ENCODE data around the gene NFIB.

The NFIB gene

DNA sequence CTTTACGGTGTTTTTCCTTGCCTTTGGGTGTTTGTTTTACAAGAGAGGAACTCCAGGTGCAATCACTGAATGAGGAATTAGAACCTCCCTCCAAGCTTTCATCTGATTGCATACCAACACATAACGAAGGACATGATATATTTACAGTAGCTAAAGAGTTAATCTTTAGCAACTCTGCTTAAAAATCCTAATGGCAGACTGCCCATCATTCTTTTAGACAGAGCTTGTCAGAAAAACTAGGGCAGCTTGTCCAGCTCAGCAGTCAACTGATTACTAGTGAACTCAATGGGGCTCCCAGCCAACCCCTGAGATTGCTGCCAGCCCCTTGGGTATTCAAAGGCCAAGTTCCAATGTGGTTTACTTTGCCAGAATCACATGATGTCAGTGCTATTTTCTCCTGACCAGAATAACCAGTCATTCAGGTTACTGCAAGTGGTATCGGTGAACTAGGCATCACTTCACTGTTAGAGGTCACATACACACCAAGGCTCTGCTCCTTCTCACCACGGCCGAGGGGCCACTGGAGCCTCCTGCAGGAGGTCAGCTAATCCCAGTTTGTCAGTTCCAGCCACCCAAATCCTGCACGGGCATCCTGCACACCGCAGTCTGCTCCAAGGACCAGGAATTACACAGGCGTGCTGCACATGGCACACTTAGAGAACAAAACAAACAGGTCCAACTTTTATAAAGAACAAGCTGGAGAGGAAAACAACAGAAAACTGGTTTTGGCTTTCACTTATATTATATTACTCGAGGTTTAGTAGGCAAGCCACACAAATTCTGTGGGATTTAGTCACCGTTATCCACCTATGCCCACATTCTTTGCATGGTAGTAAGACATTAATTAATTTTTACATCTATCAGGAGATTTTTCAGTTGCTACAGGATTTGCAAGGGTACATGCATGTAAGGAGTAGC is 62.5 kb downstream of the NFIB start:
- Histone ChIP-seq H3K4me3 (ENCODE audit: low read depth, low read length) (no peak overlapping the region), H3K36me3 (no peaks in the 10 kb centered on the region), H3K27ac (no peak overlapping the region), H3K9me3 (ENCODE audit: severe bottlenecking) (no peaks in the 10 kb centered on the region), H3K27me3 (ENCODE audit: insufficient read depth, low read depth, severe bottlenecking) (no peaks in the 10 kb centered on the region)
- TF ChIP-seq, protein P1, sequence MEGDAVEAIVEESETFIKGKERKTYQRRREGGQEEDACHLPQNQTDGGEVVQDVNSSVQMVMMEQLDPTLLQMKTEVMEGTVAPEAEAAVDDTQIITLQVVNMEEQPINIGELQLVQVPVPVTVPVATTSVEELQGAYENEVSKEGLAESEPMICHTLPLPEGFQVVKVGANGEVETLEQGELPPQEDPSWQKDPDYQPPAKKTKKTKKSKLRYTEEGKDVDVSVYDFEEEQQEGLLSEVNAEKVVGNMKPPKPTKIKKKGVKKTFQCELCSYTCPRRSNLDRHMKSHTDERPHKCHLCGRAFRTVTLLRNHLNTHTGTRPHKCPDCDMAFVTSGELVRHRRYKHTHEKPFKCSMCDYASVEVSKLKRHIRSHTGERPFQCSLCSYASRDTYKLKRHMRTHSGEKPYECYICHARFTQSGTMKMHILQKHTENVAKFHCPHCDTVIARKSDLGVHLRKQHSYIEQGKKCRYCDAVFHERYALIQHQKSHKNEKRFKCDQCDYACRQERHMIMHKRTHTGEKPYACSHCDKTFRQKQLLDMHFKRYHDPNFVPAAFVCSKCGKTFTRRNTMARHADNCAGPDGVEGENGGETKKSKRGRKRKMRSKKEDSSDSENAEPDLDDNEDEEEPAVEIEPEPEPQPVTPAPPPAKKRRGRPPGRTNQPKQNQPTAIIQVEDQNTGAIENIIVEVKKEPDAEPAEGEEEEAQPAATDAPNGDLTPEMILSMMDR (IDR thresholded peaks at IDR 0.05; ENCODE audit: low read depth, low read length): no peak
- DNase-seq: no peak

GRCh38 chr9:14250794-14251153 is 63.2 kb downstream of the NFIB start:
- H3K27me3 ChIP-seq (ENCODE audit: insufficient read depth, low read depth, severe bottlenecking): no peaks in the 10 kb centered on the region
- no peak overlapping the region for H3K27ac ChIP-seq
- no peak overlapping the region for H3K4me3 ChIP-seq (ENCODE audit: low read depth, low read length)
- H3K9me3 ChIP-seq (ENCODE audit: severe bottlenecking): no peaks in the 10 kb centered on the region
- no peaks in the 10 kb centered on the region for H3K36me3 ChIP-seq
- DNase-seq: no peak
- TF ChIP-seq, protein P1 (IDR thresholded peaks at IDR 0.05; ENCODE audit: low read depth, low read length): no peak

DNA sequence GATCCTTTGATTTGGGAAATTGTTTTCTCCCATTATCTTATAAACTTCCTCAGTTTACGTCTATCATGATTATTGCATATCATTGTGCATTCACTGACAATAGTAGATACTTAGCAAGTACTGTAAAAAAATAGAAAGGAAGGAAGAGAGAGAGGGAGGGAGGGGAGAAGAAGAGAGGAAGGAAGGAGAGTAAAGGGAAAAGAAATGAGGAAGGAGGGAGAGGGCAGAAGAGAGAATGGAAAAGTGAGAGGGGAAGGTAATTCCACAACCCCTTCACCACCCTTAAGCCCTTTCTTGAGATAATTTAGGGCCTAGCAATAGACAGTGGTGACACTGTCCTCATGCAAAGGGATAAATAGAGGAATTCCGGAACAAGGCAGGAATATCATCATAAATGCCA is 64.4 kb downstream of the NFIB start:
- H3K4me3 ChIP-seq (ENCODE audit: low read depth, low read length): no peak overlapping the region
- TF ChIP-seq, protein P1 (IDR thresholded peaks at IDR 0.05; ENCODE audit: low read depth, low read length): no peak
- DNase-seq: no peak
- H3K36me3 ChIP-seq: no peaks in the 10 kb centered on the region
- no peaks in the 10 kb centered on the region for H3K27me3 ChIP-seq (ENCODE audit: insufficient read depth, low read depth, severe bottlenecking)
- no peaks in the 10 kb centered on the region for H3K9me3 ChIP-seq (ENCODE audit: severe bottlenecking)
- no peak overlapping the region for H3K27ac ChIP-seq

DNA sequence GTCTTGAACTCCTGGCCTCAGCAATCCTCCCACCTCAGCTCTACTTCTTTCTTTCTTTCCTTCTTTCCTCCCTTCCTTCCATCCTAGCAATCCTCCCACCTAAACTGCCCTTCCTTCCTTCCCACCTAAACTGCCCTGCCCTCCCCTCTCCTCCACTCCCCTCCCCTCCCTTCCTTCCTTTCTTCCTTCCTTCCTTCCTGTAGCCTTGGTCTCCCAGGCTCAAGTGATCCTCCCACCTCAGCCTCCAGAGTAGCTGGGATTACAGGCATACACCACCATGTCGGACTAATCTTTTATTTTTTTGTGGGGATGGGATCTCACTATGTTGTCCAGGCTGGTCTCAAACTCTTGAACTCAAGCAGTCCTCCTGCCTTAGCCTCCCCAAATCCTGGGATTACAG is 65.8 kb downstream of the NFIB start:
- TF ChIP-seq, protein P1 (IDR thresholded peaks at IDR 0.05; ENCODE audit: low read depth, low read length): no peak
- Histone ChIP-seq H3K4me3 (ENCODE audit: low read depth, low read length) (no peak overlapping the region), H3K27me3 (ENCODE audit: insufficient read depth, low read depth, severe bottlenecking) (no peaks in the 10 kb centered on the region), H3K27ac (no peak overlapping the region), H3K36me3 (no peaks in the 10 kb centered on the region), H3K9me3 (ENCODE audit: severe bottlenecking) (no peaks in the 10 kb centered on the region)
- no peak for DNase-seq

GRCh38 chr9:14247577-14247976 is 66.4 kb downstream of the NFIB start:
- Histone ChIP-seq H3K27ac (no peak overlapping the region), H3K4me3 (ENCODE audit: low read depth, low read length) (no peak overlapping the region), H3K27me3 (ENCODE audit: insufficient read depth, low read depth, severe bottlenecking) (no peaks in the 10 kb centered on the region), H3K36me3 (no peaks in the 10 kb centered on the region), H3K9me3 (ENCODE audit: severe bottlenecking) (no peaks in the 10 kb centered on the region)
- DNase-seq: no peak
- TF ChIP-seq, protein P1 (IDR thresholded peaks at IDR 0.05; ENCODE audit: low read depth, low read length): no peak

DNA sequence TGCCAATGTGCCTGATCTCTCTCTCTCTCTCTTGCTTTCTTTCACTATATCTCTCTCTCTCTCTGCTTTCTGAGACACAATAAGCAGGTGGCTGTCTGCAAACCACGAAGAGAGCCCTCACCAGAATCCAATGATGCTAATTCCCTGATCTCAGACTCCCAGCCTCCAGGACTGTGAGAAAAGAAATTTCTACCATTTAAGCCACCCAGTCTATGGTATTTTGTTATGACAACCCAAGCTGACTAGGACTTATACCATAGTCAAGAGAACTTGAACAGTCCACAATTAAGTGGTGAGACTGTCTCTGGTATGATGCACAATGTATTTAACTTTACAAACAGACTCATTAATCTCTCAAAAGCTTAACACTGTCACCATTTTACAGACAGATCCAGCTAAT is 67.0 kb downstream of the NFIB start:
- H3K36me3 ChIP-seq: no peaks in the 10 kb centered on the region
- H3K27me3 ChIP-seq (ENCODE audit: insufficient read depth, low read depth, severe bottlenecking): no peaks in the 10 kb centered on the region
- DNase-seq: no peak
- H3K9me3 ChIP-seq (ENCODE audit: severe bottlenecking): no peaks in the 10 kb centered on the region
- no peak overlapping the region for H3K4me3 ChIP-seq (ENCODE audit: low read depth, low read length)
- no peak overlapping the region for H3K27ac ChIP-seq
- TF ChIP-seq, protein P1 (IDR thresholded peaks at IDR 0.05; ENCODE audit: low read depth, low read length): no peak

All from WERI-Rb-1 (cell line).